Measurements from ENCODE around the gene PTPRN2. TPM values are rescaled to one million over a fixed set of nuclear protein-coding genes. Genes with fewer than 3 reads are reported as not detected.

PTPRN2 gene
- total RNA-seq, 1 experiment from 2014 or later: 0.11 TPM

GRCh38 chr7:157494506-157495176, 1093.0 kb downstream of the PTPRN2 start:
- H3K27ac ChIP-seq (ENCODE audit: low read depth, low read length, poor library complexity, severe bottlenecking): no peak overlapping the region
- intact Hi-C loops (cut with micrococcal nuclease; ENCODE audit: unreplicated experiment): no loop called here
- no TSS peak for BruUV-seq (replicated peaks)
- H3K9me3 ChIP-seq (ENCODE audit: low read depth, low read length, poor library complexity, severe bottlenecking): peaks cover 3% of the 10 kb centered on the region
- no peak for TF ChIP-seq EZH2 (IDR thresholded peaks at IDR 0.05; ENCODE audit: borderline replicate concordance, low read depth, low read length, poor library complexity, severe bottlenecking)
- TF ChIP-seq, protein P1, sequence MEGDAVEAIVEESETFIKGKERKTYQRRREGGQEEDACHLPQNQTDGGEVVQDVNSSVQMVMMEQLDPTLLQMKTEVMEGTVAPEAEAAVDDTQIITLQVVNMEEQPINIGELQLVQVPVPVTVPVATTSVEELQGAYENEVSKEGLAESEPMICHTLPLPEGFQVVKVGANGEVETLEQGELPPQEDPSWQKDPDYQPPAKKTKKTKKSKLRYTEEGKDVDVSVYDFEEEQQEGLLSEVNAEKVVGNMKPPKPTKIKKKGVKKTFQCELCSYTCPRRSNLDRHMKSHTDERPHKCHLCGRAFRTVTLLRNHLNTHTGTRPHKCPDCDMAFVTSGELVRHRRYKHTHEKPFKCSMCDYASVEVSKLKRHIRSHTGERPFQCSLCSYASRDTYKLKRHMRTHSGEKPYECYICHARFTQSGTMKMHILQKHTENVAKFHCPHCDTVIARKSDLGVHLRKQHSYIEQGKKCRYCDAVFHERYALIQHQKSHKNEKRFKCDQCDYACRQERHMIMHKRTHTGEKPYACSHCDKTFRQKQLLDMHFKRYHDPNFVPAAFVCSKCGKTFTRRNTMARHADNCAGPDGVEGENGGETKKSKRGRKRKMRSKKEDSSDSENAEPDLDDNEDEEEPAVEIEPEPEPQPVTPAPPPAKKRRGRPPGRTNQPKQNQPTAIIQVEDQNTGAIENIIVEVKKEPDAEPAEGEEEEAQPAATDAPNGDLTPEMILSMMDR (conservative IDR thresholded peaks at IDR 0.05; ENCODE audit: low read depth, low read length): no peak
- DNase-seq (ENCODE audit: low spot score): no peak
- no peak overlapping the region for H3K4me3 ChIP-seq (ENCODE audit: low read depth, low read length, poor library complexity, severe bottlenecking)
- H3K36me3 ChIP-seq (ENCODE audit: insufficient read depth, low read length, poor library complexity, severe bottlenecking): no peaks in the 10 kb centered on the region
- H3K4me1 ChIP-seq (ENCODE audit: insufficient read depth, low read length, poor library complexity, severe bottlenecking): no peaks in the 10 kb centered on the region
- ChIA-PET POLR2A (ENCODE audit: low non-redundant PET) (no interaction called here), CTCF (no interaction called here)
- H3K27me3 ChIP-seq (replicated peaks; ENCODE audit: insufficient read depth, low read depth, low read length, poor library complexity): peaks cover 8% of the 10 kb centered on the region

- Histone ChIP-seq H3K27me3 (replicated peaks; ENCODE audit: insufficient read depth, low read depth, low read length, poor library complexity) (peaks cover 8% of the 10 kb centered on the region), H3K4me3 (ENCODE audit: low read depth, low read length, poor library complexity, severe bottlenecking) (no peak overlapping the region), H3K4me1 (ENCODE audit: insufficient read depth, low read length, poor library complexity, severe bottlenecking) (no peaks in the 10 kb centered on the region), H3K27ac (ENCODE audit: low read depth, low read length, poor library complexity, severe bottlenecking) (no peak overlapping the region), H3K9me3 (ENCODE audit: low read depth, low read length, poor library complexity, severe bottlenecking) (peaks cover 3% of the 10 kb centered on the region), H3K36me3 (ENCODE audit: insufficient read depth, low read length, poor library complexity, severe bottlenecking) (no peaks in the 10 kb centered on the region)
- POLR2A ChIA-PET (ENCODE audit: low non-redundant PET): no interaction called here
- CTCF ChIA-PET: no interaction called here
- intact Hi-C loops (cut with micrococcal nuclease; ENCODE audit: unreplicated experiment): no loop called here
- no TSS peak for BruUV-seq (replicated peaks)
- TF ChIP-seq, protein P1 (conservative IDR thresholded peaks at IDR 0.05; ENCODE audit: low read depth, low read length): no peak
- no peak for TF ChIP-seq EZH2 (IDR thresholded peaks at IDR 0.05; ENCODE audit: borderline replicate concordance, low read depth, low read length, poor library complexity, severe bottlenecking)
- DNase-seq (ENCODE audit: low spot score): no peak
These were observed 1093.8 kb downstream of the PTPRN2 start for GRCh38 chr7:157493776-157494175.

DNA sequence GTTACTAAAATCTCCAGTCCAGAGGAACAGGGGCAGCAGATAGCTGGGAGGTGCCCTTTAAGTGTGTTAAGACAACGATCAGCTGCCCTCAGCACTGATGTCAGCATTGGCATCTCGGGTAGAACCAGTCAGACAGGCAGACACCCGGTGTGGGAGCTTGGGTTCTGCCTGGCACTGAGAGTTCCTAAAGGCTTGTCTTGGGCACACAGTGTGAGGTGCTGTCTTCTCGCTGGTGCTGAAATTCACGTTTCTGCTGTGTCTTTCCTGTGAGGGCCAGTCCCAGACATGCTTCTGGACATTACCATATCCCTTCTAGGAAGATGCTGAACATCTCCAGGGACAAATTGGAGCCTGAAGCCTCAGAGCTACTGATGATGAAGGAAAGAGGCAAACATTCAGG, 1094.6 kb downstream of the PTPRN2 start:
- no peaks in the 10 kb centered on the region for H3K36me3 ChIP-seq (ENCODE audit: insufficient read depth, low read length, poor library complexity, severe bottlenecking)
- no peak overlapping the region for H3K4me3 ChIP-seq (ENCODE audit: low read depth, low read length, poor library complexity, severe bottlenecking)
- POLR2A ChIA-PET (ENCODE audit: low non-redundant PET): no interaction called here
- H3K9me3 ChIP-seq (ENCODE audit: low read depth, low read length, poor library complexity, severe bottlenecking): peaks cover 3% of the 10 kb centered on the region
- no peak for DNase-seq (ENCODE audit: low spot score)
- CTCF ChIA-PET: no interaction called here
- H3K27me3 ChIP-seq (replicated peaks; ENCODE audit: insufficient read depth, low read depth, low read length, poor library complexity): peaks cover 8% of the 10 kb centered on the region
- intact Hi-C loops (cut with micrococcal nuclease; ENCODE audit: unreplicated experiment): no loop called here
- no TSS peak for BruUV-seq (replicated peaks)
- TF ChIP-seq EZH2 (IDR thresholded peaks at IDR 0.05; ENCODE audit: borderline replicate concordance, low read depth, low read length, poor library complexity, severe bottlenecking): no peak
- TF ChIP-seq, protein P1 (conservative IDR thresholded peaks at IDR 0.05; ENCODE audit: low read depth, low read length): no peak
- no peak overlapping the region for H3K27ac ChIP-seq (ENCODE audit: low read depth, low read length, poor library complexity, severe bottlenecking)
- no peaks in the 10 kb centered on the region for H3K4me1 ChIP-seq (ENCODE audit: insufficient read depth, low read length, poor library complexity, severe bottlenecking)

Measured in A673 (cell line).